ENCODE data around the gene MSLN. TPM values are rescaled to one million over a fixed set of nuclear protein-coding genes. Genes with fewer than 3 reads are reported as not detected.

MSLN gene
- total and polyA plus RNA-seq, 2 of the 8 experiments (the other 6 are each of a cell fraction or from before 2014, with no cell fraction given) = 0.28 to 0.50 TPM

DNA sequence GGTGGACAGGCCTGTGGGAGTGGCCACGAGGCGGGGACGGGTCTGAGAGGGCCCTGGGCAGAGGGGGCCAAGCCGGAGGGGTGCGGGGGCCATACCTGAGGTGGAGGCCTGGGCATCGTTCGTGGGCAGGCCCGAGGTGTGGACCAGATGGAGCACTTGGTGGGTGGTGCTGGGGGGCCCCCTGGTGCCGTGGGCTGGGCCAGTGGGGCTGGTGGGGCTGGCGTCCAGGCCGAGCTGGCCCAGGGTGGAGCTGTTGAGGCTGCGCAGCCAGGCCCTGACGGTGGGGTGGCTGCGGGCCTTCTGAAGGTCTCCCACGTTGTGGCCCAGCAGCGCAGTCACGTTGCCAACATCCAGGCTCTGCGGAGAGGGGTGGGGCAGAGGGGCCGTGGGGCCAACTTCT is 9.4 kb downstream of the MSLN start:
- Histone ChIP-seq H3K27me3 (replicated peaks in 1 of 4; ENCODE audit: control insufficient read depth in 3 of 4, extremely low read depth in 1 of 4, insufficient read depth in 3 of 4, low read length in 3 of 4) (no peaks in the 10 kb centered on the region), H3K79me1 (ENCODE audit: low read depth, low read length) (no peaks in the 10 kb centered on the region), H3K18ac (ENCODE audit: extremely low read depth, low read length) (no peak overlapping the region), H3K79me2 (ENCODE audit: control insufficient read depth in 1 of 2, insufficient read depth in 2 of 2, low read length in 2 of 2) (no peaks in the 10 kb centered on the region), H3K4ac (replicated peaks; ENCODE audit: insufficient read length, low read depth, low read length) (no peak overlapping the region), H3K36me3 (ENCODE audit: control insufficient read depth in 2 of 4, insufficient read depth in 4 of 4, low read length in 3 of 4) (no peaks in the 10 kb centered on the region), H2AK5ac (ENCODE audit: low read depth, low read length) (no peak overlapping the region), H3K56ac (replicated peaks; ENCODE audit: insufficient read length, low read depth, low read length) (no peak overlapping the region), H3K4me1 (replicated peaks in 1 of 4; ENCODE audit: control insufficient read depth in 3 of 4, insufficient read depth in 4 of 4, low read length in 3 of 4) (peaks cover 0 to 8% (median 6%) of the 10 kb centered on the region in 4 experiments; a peak in 5 of 7 replicates), H3K14ac (ENCODE audit: insufficient read length) (no peak overlapping the region), H3K23me2 (ENCODE audit: low read depth, low read length) (no peaks in the 10 kb centered on the region; the same call in 1 of the 2 replicates), H2BK120ac (replicated peaks; ENCODE audit: low read depth, low read length) (no peak overlapping the region), H4K8ac (ENCODE audit: extremely low read depth, insufficient read depth, low read length) (no peak overlapping the region), H2BK12ac (ENCODE audit: low read depth, low read length) (no peak overlapping the region), H2AFZ (ENCODE audit: low read length) (no peak overlapping the region), H4K5ac (ENCODE audit: insufficient read length, low read depth, low read length) (no peak overlapping the region), H3K9ac (replicated peaks in 1 of 4; ENCODE audit: extremely low read depth in 1 of 4, low read depth in 3 of 4, low read length in 3 of 4) (no peak overlapping the region), H3K9me3 (ENCODE audit: insufficient read depth in 2 of 2, low read depth in 1 of 2, low read length in 1 of 2) (no peaks in the 10 kb centered on the region), H3K4me3 (ENCODE audit: extremely low read depth in 1 of 4, insufficient read depth in 2 of 4, low read depth in 3 of 4, low read length in 4 of 4) (no peak overlapping the region), H2BK5ac (ENCODE audit: low read depth, low read length) (no peak overlapping the region; the same call in 1 of the 2 replicates), H4K20me1 (replicated peaks in 1 of 2; ENCODE audit: control insufficient read depth in 1 of 2, insufficient read depth in 2 of 2, low read length in 2 of 2) (no peaks in the 10 kb centered on the region), H2BK15ac (ENCODE audit: low read length) (no peak overlapping the region), H3K23ac (ENCODE audit: insufficient read length) (no peak overlapping the region), H4K91ac (replicated peaks; ENCODE audit: insufficient read length, low read length) (no peak overlapping the region), H3K4me2 (ENCODE audit: insufficient read depth in 1 of 2, low read depth in 2 of 2, low read length in 2 of 2) (no peak overlapping the region), H2BK20ac (ENCODE audit: low read length) (no peak overlapping the region), H3K27ac (ENCODE audit: low read depth, low read length) (no peak overlapping the region)
- ChIA-PET POLR2A (ENCODE audit: partially characterized antibody) (interaction anchor here (1.0 to 2.3 kb wide), 4 partner anchors 11 to 49 kb away, joined by 3 to 7 read pairs (median 4); partner anchors contain the start of gene ANTKMT), CTCF (ENCODE audit: partially characterized antibody) (interaction anchor here (0.6 to 1.7 kb wide), 7 partner anchors 10 to 62 kb away, joined by 3 to 5 read pairs (median 4); partner anchors contain the start of gene CIAO3)
- no peak for FAIRE-seq
- no peak for DNase-seq (ENCODE audit: low read depth in 1 of 2, low spot score in 2 of 2)
- WGBS, 2 experiments (ENCODE audit: extremely low coverage in 1 of 2, insufficient coverage in 1 of 2, insufficient read length in 1 of 2, insufficient replicate concordance in 2 of 2, low coverage in 1 of 2, low lambda C conversion rate in 2 of 2, missing lambda C conversion rate in 1 of 2) = 93% methylated on average over 18 of the region's 19 CpGs; no CpG with 5 or more reads in 1 of the 2 experiments
- TF ChIP-seq SP2 (IDR thresholded peaks at IDR 0.05; ENCODE audit: low read length) (no peak), SIN3A (conservative IDR thresholded peaks at IDR 0.05 in 1 of 2, IDR thresholded peaks at IDR 0.05 in 1 of 2; ENCODE audit: low read depth in 1 of 2, low read length in 2 of 2) (no peak), JUN (IDR thresholded peaks at IDR 0.05; ENCODE audit: low read depth, low read length) (no peak), BCL11A (IDR thresholded peaks at IDR 0.05; ENCODE audit: low read depth in 2 of 2, low read length in 2 of 2) (no peak), MAFK (IDR thresholded peaks at IDR 0.05; ENCODE audit: low read depth, low read length) (no peak), RXRA (IDR thresholded peaks at IDR 0.05; ENCODE audit: insufficient read depth, low read depth, low read length) (no peak), EP300 (IDR thresholded peaks at IDR 0.05; ENCODE audit: borderline replicate concordance in 1 of 2, low read depth in 2 of 2, low read length in 2 of 2) (no peak), EZH2 (IDR thresholded peaks at IDR 0.05; ENCODE audit: low read depth, low read length, severe bottlenecking) (no peak), EGR1 (IDR thresholded peaks at IDR 0.05; ENCODE audit: borderline replicate concordance, low read depth, low read length) (no peak)
- TF ChIP-seq, protein P1, sequence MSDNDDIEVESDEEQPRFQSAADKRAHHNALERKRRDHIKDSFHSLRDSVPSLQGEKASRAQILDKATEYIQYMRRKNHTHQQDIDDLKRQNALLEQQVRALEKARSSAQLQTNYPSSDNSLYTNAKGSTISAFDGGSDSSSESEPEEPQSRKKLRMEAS (IDR thresholded peaks at IDR 0.05) = no peak
